NB4 (cell line): ENCODE measurements around the gene ZFP1.

Experiments used
- DNase-seq: peaks from one replicate; pipeline ENCODE4 v3.0.0; 2010; ENCODE audit warnings: low read depth
- H3K4me3 ChIP-seq: one replicate; pipeline ENCODE4 v1.5.1; 2011; ENCODE audit warnings: mild to moderate bottlenecking, low read depth, low read length, moderate library complexity
- MAX ChIP-seq: IDR thresholded peaks from 2 replicates; pipeline ENCODE4 v1.6.1; 2011; ENCODE audit warnings: low read depth, low read length
- MYC ChIP-seq: IDR thresholded peaks from 2 replicates; pipeline ENCODE4 v1.6.1; 2011; ENCODE audit warnings: low read depth, low read length
- POLR2A ChIP-seq: IDR thresholded peaks from 2 replicates; pipeline ENCODE4 v1.6.1; 2011; ENCODE audit warnings: mild to moderate bottlenecking; ENCODE audit not compliant: insufficient read length; ENCODE audit errors: extremely low read depth
- TF ChIP-seq, protein P1 (sequence below): IDR thresholded peaks from one replicate; pipeline ENCODE4 v1.5.1; 2012; ENCODE audit warnings: low read depth, low read length

ZFP1 gene

DNA sequence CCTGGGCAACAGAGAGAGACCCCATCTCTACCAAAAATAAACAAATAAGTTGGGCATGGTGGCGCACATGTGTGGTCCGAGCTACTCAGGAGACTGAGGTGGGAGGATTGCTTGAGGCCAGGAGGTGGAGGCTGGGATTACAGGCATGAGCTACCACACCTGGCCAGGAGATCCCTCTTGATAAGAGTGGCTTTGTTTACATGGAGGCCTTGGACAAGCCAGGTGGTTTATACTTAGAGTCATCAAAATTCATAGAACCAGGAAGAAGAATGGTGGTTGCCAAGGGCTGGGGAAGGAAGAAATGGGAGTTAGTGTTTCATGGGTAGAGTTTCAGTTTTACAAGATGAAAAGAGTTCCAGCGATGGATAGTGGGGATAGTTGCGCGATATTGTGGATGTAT lies 8.8 kb upstream of the ZFP1 start:
- TF ChIP-seq POLR2A (no peak), MYC (no peak), MAX (no peak)
- TF ChIP-seq, protein P1, sequence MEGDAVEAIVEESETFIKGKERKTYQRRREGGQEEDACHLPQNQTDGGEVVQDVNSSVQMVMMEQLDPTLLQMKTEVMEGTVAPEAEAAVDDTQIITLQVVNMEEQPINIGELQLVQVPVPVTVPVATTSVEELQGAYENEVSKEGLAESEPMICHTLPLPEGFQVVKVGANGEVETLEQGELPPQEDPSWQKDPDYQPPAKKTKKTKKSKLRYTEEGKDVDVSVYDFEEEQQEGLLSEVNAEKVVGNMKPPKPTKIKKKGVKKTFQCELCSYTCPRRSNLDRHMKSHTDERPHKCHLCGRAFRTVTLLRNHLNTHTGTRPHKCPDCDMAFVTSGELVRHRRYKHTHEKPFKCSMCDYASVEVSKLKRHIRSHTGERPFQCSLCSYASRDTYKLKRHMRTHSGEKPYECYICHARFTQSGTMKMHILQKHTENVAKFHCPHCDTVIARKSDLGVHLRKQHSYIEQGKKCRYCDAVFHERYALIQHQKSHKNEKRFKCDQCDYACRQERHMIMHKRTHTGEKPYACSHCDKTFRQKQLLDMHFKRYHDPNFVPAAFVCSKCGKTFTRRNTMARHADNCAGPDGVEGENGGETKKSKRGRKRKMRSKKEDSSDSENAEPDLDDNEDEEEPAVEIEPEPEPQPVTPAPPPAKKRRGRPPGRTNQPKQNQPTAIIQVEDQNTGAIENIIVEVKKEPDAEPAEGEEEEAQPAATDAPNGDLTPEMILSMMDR = no peak
- no peak for DNase-seq
- no peak overlapping the region for H3K4me3 ChIP-seq

DNA sequence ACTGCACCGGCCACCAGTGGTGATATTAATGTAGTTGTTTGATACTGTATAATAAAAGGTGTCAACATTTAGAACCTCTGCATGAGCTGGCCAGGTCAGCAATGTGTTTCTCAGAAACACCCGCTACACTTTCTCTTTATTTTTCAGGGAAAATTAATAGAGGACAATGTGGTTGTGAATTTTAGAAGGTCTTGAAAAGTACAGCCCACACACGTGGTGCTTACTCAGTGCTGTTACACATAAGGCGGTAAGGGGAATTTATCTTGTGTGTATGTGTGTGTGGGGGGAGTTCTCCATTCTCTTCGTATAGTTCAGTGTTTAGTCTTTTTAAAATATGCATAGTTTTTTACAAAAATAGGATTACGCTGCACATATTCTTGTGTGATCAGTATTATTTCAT lies 4.4 kb upstream of the ZFP1 start:
- H3K4me3 ChIP-seq = no peak overlapping the region

GRCh38 chr16:75147968-75148310 lies 385 bp upstream of the ZFP1 start:
- peak overlapping the region; percentile 35 for H3K4me3 ChIP-seq
- DNase-seq = no peak
- TF ChIP-seq POLR2A (no peak), MYC (no peak), MAX (no peak)
- TF ChIP-seq, protein P1 = no peak

More for the DNA sequence above, 4.4 kb upstream of the ZFP1 start:
- no peak for DNase-seq
- TF ChIP-seq, protein P1 = no peak
- TF ChIP-seq MAX (no peak), MYC (no peak), POLR2A (no peak)

- no peak for DNase-seq
- TF ChIP-seq MAX (no peak), MYC (no peak), POLR2A (no peak)
- TF ChIP-seq, protein P1 = no peak
- no peak overlapping the region for H3K4me3 ChIP-seq
Observed at GRCh38 chr16:75151798-75152197, 3.5 kb downstream of the ZFP1 start.

DNA sequence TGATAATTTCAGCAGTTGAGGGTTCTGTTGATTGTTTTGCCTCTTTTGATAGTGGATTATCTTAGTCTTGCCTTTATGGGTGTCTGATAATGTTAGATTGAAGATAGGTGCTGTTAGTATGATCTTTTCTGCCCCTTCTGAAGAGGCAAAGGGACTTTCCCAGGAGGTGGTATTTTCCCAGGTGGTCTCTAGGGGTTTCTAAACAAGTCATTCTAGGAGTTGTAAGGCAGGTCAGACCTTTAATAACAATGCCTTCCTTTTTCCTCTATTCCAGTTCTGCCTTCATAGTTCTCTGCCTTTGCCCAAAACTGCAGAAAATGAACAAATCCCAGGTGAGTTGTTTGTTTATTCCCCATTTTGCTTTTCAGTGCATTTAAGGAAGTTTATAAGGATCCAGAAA lies 4.3 kb downstream of the ZFP1 start:
- TF ChIP-seq POLR2A (no peak), MYC (no peak)
- TF ChIP-seq, protein P1 = no peak
- DNase-seq = no peak
- no peak overlapping the region for H3K4me3 ChIP-seq

DNA sequence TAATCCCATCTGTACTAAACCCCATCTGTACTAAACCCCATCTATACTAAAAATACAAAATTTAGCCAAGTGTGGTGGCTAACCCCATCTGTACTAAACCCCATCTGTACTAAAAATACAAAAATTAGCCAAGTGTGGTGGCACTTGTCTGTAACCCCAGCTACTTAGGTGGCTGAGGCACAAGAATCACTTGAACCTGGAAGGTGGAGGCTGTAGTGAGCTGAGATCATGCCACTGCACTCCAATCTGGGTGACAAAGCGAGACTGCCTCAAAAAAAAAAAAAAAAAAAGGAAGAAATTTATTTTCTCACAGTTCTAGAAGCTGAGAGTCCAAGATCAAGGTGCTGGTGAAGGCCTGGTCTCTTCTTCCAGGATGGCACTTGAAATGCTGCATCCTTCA lies 12.1 kb downstream of the ZFP1 start:
- H3K4me3 ChIP-seq = no peak overlapping the region
- no peak for DNase-seq
- TF ChIP-seq, protein P1 = no peak
- TF ChIP-seq MYC = no peak
- no peak for TF ChIP-seq POLR2A
- no peak for TF ChIP-seq MAX
